AG04449 (cell line): Measurements from ENCODE around the gene PHF21A.

ENCODE experiments used
- CTCF ChIA-PET: fragments of 350-600 bp; formaldehyde crosslinking; extraction: SDS; loops from one replicate; lab custom pipeline; 2021; ENCODE audit warnings: antibody characterized with exemption; lab: Yijun Ruan, JAX
- POLR2A ChIA-PET: fragments of 400-600, 350-600 bp; formaldehyde crosslinking; extraction: SDS; loops from one replicate; lab custom pipeline; 2020; ENCODE audit warnings: antibody characterized with exemption, inconsistent platforms; lab: Yijun Ruan, JAX
- DNase-seq: peaks from one replicate; pipeline ENCODE4 v3.0.0-alpha.2; 2010; ENCODE audit warnings: low read depth, low spot score
- H3K4me3 ChIP-seq: 2 replicates; pipeline ENCODE4 v1.5.1; 2011; ENCODE audit warnings: low read depth, mild to moderate bottlenecking, control low read depth, low read length
- CTCF ChIP-seq: IDR thresholded peaks from one replicate; pipeline ENCODE4 v1.5.1; 2011; ENCODE audit warnings: mild to moderate bottlenecking, moderate library complexity, low read length, control low read depth, inconsistent platforms; ENCODE audit not compliant: insufficient read depth; ENCODE audit errors: missing control alignments

The PHF21A gene

GRCh38 chr11:45947885-45948284 is 173.4 kb downstream of the PHF21A start:
- ChIA-PET CTCF (interaction anchor here (0.8 to 11.7 kb wide), 3 partner anchors 12 to 59 kb away, joined by 3 to 122 read pairs (median 4); no protein-coding TSS in a partner anchor), POLR2A (no interaction called here)
- no peak for DNase-seq
- no peak for TF ChIP-seq CTCF
- no peak overlapping the region for H3K4me3 ChIP-seq

GRCh38 chr11:45945397-45945999 is 175.8 kb downstream of the PHF21A start:
- DNase-seq = no peak
- H3K4me3 ChIP-seq = no peak overlapping the region
- ChIA-PET CTCF (interaction anchor here (0.7 to 11.7 kb wide), 2 partner anchors 19 to 61 kb away, joined by 3 to 122 read pairs; no protein-coding TSS in a partner anchor), POLR2A (no interaction called here)
- TF ChIP-seq CTCF = no peak

GRCh38 chr11:45942381-45942780 is 178.9 kb downstream of the PHF21A start:
- CTCF ChIA-PET = interaction anchor here (1.9 to 11.7 kb wide), 2 partner anchors 22 to 64 kb away, joined by 8 to 122 read pairs; no protein-coding TSS in a partner anchor
- POLR2A ChIA-PET = no interaction called here

GRCh38 chr11:45941285-45941684 is 180.0 kb downstream of the PHF21A start:
- H3K4me3 ChIP-seq = no peak overlapping the region
- ChIA-PET CTCF (interaction anchor here (1.0 to 2.9 kb wide), 3 partner anchors 10 to 65 kb away, joined by 3 to 16 read pairs (median 8); no protein-coding TSS in a partner anchor), POLR2A (no interaction called here)
- DNase-seq = no peak
- TF ChIP-seq CTCF = no peak

More at GRCh38 chr11:45942381-45942780, 178.9 kb downstream of the PHF21A start:
- DNase-seq = no peak
- no peak for TF ChIP-seq CTCF
- no peak overlapping the region for H3K4me3 ChIP-seq

GRCh38 chr11:45939836-45940235 is 181.4 kb downstream of the PHF21A start:
- DNase-seq = no peak
- ChIA-PET CTCF (interaction anchor here (1.0 to 2.9 kb wide), 2 partner anchors 25 to 104 kb away, joined by 3 to 16 read pairs; no protein-coding TSS in a partner anchor), POLR2A (interaction anchor here (0.6 kb wide), 1 partner anchor 711 kb away, joined by 3 read pairs; no protein-coding TSS in a partner anchor)
- no peak overlapping the region for H3K4me3 ChIP-seq
- no peak for TF ChIP-seq CTCF

- CTCF ChIA-PET = interaction anchor here (0.7 to 2.4 kb wide), 3 partner anchors 26 to 96 kb away, joined by 3 to 9 read pairs (median 5); no protein-coding TSS in a partner anchor
- no peak for DNase-seq
- TF ChIP-seq CTCF = no peak
- no peak overlapping the region for H3K4me3 ChIP-seq
- POLR2A ChIA-PET = no interaction called here
These were observed 183.3 kb downstream of the PHF21A start for GRCh38 chr11:45937916-45938315.
